ENCODE measurements around the gene KCNIP3.
"Not testable (repeated sequence)": the region's sequence is repeated elsewhere in the genome, so short reads cannot be mapped to it uniquely, and the experiment has no call there.

KCNIP3 gene

DNA sequence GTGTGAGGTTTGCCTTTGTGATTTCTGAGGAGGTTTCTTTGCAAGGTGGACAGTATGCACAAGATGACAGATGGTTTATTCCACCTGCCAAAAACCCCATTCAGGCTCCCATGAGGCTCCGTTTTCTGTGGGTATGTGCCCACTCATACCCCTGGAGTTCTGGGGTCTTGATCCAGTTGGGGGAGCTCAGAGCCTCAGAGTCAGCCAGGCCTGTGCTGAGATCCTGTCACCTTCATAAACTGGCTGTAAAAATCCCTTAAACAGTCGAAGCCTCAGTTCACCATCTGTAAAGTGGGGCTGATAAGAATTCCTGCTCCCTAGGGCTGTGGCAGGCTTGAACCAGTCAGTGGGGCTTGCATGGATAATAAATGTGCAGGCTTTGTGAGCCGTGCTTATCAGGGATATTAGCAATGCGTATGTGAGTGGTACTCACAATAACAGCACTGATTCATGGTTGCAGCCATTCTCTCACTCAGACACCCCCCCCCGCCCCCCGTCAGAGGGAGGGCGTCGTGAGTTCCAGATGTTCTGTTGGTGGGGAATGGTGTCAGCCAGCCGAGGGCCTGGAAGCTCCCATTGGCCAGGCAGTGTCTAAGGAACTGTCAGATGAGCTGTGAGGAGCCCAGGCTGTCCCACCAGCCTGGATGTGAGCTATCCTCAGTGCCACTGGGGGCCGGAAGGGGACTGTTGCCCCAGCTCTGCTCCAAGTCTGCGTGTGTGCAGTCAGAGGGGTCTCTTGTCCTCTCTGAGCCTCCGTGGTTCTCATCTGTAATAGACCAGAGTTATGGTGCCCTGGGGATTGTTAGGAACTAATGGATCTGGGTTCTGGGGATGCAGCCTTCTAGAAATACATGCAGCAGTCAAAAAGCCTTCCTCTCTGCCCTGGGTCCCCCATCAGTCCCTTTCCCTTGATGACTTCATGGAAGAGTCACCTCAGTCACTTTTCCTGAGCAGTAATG, 51.7 kb downstream of the KCNIP3 start:
- no peak for DNase-seq (ENCODE audit: low read depth in 2 of 2)

DNA sequence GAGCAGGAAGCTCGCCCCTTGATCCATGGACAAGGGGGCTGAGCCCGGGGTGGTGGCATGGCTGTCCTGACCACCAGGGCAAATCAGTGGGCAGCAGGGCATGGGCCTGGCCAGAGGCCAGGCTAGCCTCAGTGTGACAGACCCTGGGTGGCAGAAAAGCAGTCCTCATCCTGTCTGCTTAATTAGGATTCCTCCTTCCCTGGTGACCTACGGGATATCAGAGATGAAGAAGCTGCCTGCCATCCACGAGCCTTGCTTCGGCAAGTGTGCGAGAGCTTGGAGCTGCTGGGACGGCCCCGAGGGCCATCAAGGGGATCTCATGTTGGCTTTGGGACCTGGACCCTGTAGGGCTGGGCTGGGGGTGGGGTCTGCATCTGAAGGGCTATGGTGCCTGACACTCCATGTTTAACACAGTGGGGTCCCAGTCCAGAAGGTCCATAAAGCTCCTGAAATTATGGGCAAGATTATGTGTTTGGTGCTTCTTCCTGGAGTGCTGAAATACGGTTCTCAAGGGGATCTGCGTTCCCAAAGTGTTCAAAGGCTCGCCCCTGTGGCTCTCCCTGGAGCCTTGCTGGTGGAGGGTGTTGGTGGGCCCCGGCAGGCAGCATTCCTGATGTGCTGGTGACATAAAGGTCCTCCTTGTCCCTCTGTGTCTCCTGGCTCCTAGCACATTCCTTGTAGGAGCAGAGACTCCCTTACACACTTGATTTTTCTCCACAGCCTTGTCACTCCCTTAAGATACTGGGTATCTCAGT, 52.6 kb downstream of the KCNIP3 start:
- DNase-seq (ENCODE audit: low read depth in 2 of 2): no peak

DNA sequence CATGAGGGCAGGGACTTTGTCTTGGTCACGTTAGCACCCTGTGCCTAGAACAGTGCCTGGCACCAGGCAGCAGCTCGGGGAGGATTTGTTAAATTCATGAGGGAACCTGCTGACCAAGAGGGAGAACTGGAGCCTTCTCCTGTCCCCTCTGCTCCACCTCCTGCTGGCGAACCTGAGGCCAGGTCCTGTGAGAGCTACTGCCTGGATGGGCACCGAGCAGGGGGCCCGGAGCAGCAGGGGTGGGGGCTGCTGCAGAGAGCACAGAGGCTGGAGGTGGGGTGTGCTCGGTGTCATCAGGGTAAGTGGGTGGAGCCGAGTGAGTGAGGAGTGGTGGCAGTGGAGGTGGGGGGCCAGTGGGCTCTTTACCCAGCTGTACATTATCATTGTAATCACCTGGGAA, 53.2 kb downstream of the KCNIP3 start:
- no peak for DNase-seq (ENCODE audit: low read depth in 2 of 2)

DNA sequence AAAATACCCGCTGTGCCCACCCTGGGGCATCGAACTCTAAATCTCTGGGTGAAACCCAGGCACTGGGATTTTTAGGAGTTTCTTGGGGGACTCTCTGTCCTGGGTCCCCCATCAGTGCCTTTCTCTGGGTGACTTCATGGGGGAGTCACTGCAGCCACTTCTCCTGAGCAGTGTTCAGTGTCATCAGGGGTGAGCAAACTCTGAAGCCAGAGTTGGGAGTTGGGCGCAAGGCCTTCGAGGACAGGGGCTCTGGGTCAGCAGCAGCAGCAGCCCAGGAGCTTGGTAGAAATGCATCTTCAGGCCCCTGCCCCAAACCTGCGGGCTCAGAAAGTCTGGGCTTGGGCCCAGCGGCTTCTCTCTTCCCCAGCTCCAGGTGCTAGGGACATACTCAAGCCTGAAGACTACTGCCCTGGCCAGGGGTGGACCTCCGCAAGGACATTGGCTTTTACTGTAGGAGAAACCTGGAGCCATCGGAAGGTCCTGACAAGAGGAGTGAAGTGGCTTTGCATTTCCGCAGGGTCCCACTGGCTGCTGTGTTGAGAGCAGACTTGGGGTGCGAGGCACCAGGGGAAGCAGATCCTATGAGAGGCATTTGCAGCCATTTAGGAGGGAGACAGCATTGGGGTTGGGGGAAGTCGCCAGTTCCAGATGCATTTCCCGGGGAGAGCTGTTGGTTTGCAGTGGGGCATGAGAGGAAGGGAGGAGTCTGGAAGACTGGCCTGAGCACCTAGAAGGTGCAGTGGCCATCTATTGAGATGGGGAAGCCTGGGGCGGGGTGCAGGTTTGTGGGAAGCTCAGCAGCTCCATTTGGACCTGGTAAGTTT, 53.8 kb downstream of the KCNIP3 start:
- no peak for DNase-seq (ENCODE audit: low read depth in 2 of 2)

DNA sequence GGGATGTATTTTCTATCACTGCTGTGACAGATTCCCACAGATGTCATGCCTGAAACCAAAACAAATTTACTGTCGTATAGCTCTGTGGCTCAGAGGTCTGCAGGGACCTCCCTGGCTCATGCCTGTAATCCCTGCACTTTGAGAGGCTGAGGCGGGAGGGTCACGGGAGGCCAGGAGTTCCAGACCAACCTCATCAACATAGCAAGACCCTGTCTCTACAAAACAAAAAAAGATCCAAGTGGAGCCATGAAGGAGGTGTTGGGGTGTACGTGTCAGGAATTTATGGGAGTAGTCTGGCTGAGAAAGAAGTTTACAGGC, 54.4 kb downstream of the KCNIP3 start:
- no peak for DNase-seq (ENCODE audit: low read depth in 2 of 2)

DNA sequence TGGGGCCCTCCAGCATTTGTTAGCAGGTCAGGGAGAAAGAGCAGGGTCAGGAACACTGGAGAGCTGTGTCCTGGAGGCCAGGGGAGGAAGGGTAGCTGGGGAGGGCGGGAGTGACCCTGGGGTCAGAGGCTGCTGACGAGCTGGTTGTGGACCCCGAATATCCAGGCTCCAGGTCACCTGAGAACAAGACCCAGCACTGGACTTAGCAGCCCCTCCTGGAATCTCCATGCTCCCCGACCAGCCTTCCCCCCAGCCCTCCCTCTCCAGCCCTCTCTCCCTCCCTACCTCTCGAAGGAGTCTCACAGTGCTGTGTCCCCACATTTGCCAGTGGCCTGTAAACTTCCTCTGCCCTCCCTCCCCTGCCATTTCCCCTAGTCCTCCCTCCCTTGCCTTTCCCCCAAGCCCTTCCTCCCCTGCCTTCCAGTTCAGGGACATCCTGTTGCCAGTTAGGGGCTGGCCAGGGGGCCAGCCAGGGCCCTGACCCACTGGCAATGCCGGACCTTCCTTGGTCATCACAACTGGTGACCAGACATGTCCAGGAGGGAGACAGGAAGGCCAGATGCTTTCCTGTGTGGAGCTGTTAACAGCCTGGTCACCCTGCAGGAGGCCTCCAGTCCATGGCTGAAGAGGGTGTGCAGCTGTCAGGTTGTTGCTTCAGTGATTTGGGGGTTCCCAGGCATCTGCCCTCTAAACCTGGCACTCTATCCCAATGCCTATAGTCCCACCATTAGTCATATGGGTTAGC, 55.3 kb downstream of the KCNIP3 start:
- DNase-seq (ENCODE audit: low read depth in 2 of 2): no peak

DNA sequence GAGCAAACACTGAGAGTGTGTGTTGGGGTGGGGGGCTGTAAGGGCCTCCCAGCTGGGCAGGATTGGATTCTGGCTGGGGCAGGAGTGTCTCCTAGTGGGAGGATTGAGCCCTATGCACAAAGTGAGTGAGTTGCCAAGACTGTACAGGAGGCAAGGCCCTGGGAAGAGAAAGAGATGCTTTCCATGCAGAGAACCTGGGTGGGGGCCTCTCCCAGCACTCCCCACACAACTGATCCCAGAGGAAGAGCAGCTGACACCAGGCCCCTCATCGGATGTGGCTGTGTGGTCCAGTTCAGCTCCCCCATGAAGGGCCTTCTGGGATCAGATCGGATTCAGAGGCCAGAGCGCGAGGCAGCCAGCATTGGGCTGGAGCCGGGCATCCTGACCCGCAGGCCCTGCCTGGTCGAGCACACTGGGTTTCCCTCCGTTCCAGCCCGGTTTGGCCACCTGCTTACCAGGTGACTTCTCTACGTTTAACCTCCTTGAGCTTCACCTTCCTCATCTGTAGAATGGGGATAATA, 56.0 kb downstream of the KCNIP3 start:
- no peak for DNase-seq (ENCODE audit: low read depth in 2 of 2)

DNA sequence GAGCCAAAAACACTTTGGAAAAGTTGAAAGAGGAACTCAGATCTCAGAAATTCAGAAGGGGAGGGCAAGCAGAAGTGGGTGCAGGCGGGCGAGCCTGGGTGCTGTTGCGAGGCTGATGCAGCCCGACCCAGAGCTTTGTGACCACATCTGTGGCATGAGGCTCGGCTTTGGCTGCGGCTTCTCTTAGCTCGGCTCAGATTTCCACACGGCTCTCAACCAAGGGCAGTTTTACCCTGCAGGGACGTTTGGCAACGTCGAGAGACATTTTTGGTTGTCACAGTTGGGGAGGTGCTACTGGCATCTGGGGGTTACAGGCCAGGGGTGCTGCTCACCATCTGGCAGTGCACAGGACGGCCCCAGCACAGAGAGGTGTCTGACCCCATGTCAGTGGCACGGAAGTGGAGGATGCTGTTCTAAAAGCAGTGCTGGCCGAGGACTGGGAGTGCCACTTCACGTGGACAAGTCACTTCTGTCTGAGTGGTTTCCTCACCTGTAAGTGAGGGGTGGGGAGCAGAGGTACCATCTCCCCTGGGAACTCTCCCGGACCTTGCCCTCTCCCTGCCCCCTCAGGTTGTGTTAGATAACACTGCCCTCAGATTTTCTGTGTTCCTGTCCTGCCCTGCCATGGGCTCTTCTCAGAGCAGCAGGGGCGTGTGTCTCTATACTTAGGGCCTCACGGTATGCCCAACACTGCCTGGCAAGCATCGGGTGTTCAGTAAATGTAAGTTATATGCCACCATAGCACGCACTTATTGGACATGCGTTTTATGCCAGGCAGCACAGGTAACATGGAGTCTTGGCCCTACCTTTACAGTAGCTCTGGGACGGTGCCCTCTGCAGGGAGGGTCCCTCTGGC, 56.7 kb downstream of the KCNIP3 start:
- no peak for DNase-seq (ENCODE audit: low read depth in 2 of 2)

DNA sequence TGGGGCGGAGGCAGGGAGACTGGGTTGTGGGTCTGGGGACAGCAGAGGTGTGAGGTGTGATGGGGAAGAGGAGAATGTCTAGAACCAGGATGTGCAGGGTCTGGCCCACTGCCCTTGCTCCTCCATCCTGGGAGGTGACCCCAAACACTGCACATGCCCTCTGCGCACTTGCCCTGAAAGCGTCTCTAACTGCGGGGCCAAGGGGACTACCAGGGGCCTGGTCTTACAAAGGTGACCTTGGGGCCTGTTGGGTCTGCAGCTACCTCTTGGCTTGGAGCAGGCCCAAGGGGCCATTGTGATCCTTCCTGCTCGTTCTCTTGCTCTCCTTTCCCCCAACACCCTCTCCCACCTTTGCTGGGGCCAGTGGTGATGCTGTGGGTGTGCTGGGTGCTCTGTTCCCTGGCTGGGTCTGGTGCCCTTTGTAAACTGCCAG, 57.3 kb downstream of the KCNIP3 start:
- DNase-seq (ENCODE audit: low read depth in 2 of 2): no peak

DNA sequence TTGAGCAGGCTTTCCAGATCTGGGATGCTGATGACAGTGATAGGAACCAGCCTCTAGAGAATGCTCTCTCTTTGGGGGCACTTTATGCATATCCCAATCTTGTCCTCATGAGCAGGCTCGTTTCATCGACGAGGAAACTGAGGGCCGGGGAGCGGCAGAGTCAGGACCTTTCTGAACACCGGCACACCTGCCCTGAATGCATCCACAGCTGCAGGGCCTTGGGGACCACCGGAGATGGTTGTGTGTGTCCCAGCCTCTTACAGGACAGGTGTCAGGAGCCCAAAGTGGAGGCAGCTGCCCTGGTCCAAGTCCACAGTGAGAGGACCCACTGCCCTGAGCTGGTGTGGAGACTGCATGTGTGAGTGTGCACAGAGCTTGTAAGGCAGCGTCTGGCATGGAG, 57.8 kb downstream of the KCNIP3 start:
- DNase-seq (ENCODE audit: low read depth in 2 of 2): no peak

DNA sequence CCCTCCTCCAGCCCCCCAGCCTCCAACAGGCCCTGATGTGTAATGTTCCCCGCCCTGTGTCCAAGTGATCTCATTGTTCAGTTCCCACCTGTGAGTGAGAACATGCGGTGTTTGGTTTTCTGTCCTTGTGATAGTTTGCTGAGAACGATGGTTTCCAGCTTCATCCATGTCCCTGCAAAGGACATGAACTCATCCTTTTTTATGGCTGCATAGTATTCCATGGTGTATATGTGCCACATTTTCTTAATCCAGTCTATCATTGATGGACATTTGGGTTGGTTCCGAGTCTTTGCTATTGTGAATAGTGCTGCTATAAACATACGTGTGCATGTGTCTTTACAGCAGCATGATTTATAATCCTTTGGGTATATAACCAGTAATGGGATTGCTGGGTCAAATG, 58.3 kb downstream of the KCNIP3 start:
- DNase-seq (ENCODE audit: low read depth in 2 of 2): not testable (repeated sequence)

DNA sequence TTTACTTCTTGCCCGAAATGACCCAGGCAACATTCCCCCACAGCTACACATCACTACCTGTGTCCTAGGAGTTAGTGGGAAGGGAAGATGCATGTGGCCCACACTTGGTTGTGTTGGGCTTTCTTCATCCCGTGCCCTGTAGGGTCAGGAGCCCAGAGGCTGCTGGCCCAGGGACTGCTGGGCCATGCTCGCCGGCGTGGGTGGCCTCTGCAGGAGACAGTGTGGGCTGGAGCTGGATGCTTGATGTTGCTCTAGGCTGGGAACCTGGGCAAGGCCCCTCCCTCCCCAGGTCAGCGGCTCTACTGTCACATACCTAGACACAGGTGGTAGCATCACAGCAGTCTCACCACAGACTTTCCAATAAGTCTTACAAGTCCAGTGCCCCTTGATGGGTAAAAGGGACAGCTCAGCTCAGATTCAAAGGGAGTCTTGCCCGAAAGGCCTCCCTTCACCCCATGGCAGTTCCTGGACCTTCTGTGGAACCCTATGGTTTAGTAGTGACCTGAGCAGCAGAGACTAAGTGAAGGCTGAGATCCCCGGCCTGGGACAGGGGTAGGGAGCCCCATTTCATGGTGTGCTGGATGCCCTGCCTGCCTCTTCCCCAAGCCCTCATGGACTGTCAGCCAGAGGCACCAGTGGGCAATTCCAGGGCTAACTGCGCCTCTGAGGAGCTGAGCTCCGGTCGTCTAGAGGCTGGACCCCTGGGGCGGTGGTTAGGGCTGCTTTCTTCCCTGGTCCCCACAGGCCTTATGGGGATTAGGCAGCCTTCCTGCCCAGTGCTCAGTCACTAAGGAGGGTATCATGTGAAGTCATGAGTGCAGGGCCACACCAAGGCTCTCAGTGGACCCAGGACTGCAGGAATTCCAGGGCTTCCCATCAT, 59.9 kb downstream of the KCNIP3 start:
- no peak for DNase-seq (ENCODE audit: low read depth in 2 of 2)

DNA sequence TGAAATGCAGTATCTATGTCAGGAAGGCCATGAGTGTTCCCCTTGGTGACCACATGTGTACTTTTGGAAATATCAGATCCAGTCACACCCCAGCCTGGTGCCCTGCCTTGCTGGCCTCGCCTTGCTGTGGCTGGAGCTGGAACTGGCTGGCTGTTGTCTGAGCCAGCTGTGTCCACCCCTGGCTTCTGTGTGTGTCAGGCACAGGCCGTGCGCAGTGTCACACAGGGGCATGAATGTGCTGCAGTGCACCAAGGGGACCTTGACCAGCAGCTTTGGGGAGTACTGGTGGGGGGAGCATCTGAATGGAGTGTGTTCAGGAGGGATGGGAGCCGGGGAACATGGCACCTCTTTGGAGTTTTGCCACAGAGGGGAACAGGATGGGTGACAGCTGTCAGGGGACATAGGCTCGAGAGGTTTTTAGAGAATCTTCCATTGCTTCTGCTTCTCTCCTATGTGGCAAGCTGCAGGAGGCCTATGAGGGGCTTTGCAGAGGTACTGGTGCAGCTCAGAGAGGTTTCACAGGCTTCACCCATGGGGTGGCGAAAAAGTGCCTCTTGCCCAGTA, 60.7 kb downstream of the KCNIP3 start:
- DNase-seq (ENCODE audit: low read depth in 2 of 2): no peak

DNA sequence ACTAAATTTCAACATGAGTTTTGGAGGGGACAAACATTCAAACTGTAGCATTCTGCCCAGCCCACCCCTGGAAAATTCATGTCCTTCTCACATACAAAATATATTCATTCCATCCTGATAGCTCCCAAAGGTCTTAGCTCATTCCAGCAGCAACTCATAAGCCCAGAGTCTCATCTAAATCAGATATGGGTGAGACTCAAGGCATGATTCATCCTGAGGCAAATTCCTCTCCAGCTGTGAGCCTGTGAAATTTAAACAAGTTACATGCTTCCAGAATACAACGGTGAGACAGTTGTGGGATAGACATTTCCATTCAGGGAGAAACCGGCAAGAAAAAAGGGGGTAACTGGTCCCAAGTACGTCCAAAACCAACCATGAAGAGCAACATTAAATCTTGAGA, 61.9 kb downstream of the KCNIP3 start:
- no peak for DNase-seq (ENCODE audit: low read depth in 2 of 2)

DNA sequence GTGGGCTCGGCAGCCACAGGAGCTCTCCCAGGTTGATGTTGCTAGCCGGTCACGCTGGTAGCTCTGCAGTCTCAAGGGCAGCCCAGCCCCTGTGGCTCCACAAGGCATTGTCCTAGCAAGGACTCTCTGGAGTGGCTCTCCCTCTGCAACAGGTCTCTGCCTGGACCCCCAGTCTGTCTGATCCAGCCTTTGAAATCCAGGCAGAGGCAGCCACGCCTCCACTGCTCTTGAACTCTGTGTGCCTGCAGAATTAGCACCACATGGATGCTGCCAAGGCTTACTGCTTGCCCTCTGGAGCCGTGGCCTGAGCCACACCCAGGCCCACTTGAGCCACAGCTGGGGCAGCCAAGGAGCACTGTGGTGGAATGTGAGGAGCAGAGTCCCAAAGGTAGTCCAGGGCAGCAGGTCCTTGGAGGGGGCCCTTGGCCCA, 62.4 kb downstream of the KCNIP3 start:
- DNase-seq (ENCODE audit: low read depth in 2 of 2): no peak

DNA sequence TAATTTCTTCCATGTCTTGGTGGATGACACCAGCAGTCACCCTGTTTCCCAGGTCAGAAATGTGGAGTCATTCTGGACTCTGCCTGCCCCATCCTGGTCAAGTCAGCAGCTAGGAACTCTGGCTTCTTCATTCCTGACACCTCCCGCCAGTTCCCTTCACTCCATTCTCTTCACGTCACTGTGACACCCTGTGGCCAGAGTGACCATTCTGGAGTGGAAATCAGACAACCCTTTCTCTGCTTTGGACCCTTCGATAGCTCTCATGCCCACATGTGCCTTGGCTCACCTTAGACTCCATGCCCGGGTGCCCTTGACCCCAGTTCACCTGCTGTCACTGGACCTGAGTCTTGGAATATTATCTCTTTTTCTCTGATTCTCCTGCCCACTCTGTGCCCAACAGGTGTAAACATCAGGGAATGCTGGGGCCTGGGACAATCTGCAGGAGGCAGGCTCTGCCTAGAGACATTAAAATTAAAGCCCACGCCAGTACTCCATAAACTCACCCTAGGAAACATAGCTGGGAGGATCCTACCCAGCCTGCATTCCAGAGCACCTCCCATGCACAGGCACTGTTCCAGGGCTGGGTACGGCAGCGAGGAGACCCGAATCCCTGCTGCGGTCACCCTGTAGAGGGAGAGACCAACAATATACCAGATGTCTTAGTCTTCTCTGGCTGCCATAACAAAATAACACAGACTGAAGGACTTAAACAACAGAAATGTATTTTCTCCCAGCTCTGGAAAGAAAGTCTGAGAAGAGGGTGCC, 64.3 kb downstream of the KCNIP3 start:
- DNase-seq (ENCODE audit: low read depth in 2 of 2): no peak

DNA sequence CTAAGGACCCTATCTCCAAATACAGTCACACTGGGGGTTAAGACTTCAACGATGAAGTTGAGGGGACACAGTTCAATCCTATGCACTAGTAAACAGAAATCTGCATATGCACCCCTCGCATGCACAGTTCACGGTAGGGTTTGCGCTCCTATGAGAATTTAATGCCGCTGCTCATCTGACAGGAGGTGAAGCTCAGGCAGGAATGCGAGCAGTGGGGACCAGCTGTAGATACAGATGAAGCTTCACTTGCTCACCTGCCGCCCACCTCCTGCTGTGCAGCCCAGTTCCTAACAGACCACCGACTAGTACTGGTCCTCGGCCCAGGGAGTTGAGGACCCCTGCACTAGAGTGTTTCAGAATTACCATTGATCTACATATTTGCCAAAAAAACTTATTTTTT, 65.3 kb downstream of the KCNIP3 start:
- DNase-seq (ENCODE audit: low read depth in 2 of 2): no peak

DNA sequence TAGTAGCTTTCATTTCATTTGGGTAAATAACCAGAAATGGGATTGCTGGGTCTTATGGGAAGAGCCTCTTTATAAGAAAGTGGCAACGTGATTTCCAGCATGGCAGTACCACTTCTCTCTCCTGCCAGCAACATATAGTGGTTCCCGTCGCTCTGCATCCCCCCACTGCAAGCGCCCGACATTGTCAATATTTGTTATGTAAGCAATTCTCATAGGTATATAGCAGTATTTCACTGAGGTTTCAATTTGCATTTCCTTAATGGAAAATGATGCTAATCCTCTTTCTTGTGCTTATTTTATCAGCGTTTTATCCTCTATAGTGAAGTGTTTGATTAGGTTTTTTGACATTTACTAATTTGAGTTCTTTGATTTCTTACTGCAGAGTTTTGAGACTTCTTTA, 69.4 kb downstream of the KCNIP3 start:
- no peak for DNase-seq (ENCODE audit: low read depth in 2 of 2)
